Measurements from ENCODE around the gene RSU1.

- TF ChIP-seq CTCF (optimal IDR thresholded peaks at IDR 0.05 in 1 of 3, IDR thresholded peaks at IDR 0.05 in 1 of 3, conservative IDR thresholded peaks at IDR 0.05 in 1 of 3; ENCODE audit: extremely low read depth in 1 of 3, insufficient read depth in 2 of 3, low read length in 3 of 3) (no peak), EZH2 (IDR thresholded peaks at IDR 0.05; ENCODE audit: low read length) (no peak)
Observed at GRCh38 chr10:16769331-16769730, 47.9 kb downstream of the RSU1 start.
